CD4-positive, alpha-beta T cell treated with Interleukin-12 subunit alpha and Interleukin-12 subunit beta, for 1 hour (primary cell): ENCODE measurements around the gene ICAM4.
"Not testable (repeated sequence)": the region's sequence is repeated elsewhere in the genome, so short reads cannot be mapped to it uniquely, and the experiment has no call there.

ENCODE experiments used
- DNase-seq: peaks from one replicate; pipeline ENCODE4 v3.0.0-alpha.2; 2020

Gene ICAM4

DNA sequence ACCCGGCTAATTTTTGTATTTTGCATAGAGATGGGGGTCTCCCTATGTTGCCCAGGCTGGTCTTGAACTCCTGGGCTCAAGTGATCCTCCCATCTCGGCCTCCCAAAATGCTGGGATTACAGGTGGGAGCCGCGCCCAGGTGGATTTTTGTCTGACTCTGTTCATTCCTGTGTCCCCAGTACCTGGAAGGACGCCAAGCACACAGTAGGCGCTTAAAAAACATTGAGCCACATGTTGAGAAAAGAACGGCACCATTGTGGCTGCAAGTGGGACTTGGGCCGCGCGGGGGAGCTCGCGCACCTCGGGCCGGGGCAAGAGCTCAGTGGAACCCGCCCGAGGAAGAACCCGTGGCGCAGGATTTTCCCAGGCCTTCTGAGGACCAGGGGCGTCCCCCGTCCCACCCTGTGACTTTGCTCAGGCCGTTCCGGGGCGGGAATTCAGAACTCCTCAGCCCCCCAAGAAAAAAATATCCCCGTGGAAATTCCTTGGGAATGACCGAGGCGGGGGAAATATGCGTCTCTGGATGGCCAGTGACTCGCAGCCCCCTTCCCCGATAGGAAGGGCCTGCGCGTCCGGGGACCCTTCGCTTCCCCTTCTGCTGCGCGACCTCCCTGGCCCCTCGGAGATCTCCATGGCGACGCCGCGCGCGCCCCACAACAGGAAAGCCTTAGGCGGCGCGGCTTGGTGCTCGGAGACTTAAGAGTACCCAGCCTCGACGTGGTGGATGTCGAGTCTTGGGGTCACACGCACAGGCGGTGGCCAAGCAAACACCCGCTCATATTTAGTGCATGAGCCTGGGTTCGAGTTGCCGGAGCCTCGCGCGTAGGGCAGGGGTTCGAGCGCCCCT lies 17.2 kb upstream of the ICAM4 start:
- DNase-seq, result peak; percentile 90

DNA sequence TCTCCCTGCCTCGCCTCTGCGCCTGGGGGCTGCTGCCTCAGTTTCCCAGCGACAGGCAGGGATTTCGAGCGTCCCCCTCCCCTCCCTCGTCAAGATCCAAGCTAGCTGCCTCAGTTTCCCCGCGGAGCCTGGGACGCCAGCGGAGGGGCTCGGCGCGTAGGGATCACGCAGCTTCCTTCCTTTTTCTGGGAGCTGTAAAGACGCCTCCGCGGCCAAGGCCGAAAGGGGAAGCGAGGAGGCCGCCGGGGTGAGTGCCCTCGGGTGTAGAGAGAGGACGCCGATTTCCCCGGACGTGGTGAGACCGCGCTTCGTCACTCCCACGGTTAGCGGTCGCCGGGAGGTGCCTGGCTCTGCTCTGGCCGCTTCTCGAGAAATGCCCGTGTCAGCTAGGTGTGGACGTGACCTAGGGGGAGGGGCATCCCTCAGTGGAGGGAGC lies 16.6 kb upstream of the ICAM4 start:
- peak; percentile 78 for DNase-seq

DNA sequence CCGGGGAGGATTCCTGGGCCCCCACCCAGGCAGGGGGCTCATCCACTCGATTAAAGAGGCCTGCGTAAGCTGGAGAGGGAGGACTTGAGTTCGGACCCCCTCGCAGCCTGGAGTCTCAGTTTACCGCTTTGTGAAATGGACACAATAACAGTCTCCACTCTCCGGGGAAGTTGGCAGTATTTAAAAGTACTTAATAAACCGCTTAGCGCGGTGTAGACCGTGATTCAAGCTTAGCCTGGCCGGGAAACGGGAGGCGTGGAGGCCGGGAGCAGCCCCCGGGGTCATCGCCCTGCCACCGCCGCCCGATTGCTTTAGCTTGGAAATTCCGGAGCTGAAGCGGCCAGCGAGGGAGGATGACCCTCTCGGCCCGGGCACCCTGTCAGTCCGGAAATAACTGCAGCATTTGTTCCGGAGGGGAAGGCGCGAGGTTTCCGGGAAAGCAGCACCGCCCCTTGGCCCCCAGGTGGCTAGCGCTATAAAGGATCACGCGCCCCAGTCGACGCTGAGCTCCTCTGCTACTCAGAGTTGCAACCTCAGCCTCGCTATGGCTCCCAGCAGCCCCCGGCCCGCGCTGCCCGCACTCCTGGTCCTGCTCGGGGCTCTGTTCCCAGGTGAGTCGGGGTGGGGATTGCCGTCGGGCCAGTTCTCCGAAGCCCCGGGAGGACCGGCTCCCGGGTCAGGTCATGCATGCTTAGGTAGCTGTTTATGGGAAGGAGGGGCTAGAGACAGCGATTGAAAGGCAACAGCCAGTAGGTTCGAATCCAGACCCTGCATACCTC lies 15.9 kb upstream of the ICAM4 start, which contains the start of gene ICAM1:
Gene ICAM1, plus strand, starts transcription at position 505 of the 779 bp plus-strand sequence. Its CDS starts 40 bp downstream, at position 545.
- peak; percentile 84 for DNase-seq

DNA sequence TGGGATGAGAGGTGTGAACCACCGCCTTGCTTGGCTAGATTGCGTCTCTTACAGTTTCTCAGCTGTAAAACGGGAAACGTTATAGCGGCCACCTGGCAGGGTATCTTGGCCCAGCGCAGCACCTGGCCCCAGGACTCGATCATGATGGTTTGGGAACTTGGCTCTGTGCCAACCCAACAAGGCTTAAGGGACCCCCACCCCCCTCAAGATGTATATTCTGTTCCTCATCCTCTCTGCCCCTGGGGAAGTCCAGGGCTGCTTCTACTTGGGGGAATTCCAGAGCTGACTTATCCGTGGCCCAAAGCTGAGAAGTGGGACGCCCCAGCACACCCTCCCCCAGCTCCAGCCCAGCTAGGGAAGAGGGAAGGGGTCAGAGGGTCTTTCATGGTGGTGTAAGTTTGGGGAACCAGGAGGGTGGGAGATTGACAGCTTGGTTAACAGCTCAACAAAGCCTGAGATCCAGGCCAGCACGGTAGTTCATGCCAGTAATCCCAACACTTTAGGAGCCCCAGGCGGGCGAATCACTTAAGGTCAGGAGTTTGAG lies 15.1 kb upstream of the ICAM4 start:
- DNase-seq, result peak; percentile 71

DNA sequence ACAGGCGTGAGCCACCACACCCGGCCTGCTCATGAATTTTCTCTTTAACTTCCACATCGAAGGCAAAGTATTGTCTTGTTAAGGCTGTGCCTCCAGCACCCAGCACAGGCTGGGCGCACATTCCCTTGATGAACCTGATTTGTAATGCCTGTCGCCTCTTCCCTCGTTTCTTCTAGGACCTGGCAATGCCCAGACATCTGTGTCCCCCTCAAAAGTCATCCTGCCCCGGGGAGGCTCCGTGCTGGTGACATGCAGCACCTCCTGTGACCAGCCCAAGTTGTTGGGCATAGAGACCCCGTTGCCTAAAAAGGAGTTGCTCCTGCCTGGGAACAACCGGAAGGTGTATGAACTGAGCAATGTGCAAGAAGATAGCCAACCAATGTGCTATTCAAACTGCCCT lies 12.2 kb upstream of the ICAM4 start:
- no peak for DNase-seq

DNA sequence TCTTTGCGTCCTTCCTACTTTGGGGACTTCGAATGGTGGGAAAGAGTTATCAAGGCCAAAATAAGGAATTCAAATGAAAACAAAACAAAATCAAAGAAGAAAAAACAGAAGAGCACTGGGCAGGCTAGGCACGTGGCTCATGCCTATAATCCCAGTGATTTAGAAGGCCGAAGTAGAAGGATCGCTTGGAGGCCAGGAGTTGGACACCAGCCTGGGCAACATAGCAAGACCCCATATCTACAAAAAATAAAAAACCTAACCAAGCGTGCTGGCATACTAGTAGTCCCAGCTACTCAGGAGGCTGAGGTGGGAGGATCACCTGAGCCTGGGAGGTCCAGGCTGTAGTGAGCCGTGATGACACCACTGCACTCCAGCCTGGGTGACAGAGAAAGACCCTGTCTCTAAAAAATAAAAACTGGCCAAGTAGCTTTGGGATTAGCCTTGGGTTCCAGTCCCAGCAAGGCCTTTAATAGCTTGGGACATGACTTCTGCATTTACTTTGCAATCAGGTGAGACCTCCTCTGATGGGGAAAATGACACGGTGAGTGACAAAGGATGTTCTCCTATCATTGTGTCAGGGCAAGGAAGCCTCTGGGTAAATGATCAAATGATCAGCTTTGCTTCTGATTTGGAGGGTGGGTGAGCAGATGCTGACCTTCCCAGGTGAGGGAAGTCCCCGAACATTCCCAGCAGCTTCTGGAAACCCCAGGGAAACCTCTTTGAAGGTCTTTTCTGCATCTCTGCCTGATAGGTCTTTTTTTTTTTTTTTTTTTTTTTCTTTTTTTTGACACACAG lies 8.8 kb upstream of the ICAM4 start:
- no peak for DNase-seq

DNA sequence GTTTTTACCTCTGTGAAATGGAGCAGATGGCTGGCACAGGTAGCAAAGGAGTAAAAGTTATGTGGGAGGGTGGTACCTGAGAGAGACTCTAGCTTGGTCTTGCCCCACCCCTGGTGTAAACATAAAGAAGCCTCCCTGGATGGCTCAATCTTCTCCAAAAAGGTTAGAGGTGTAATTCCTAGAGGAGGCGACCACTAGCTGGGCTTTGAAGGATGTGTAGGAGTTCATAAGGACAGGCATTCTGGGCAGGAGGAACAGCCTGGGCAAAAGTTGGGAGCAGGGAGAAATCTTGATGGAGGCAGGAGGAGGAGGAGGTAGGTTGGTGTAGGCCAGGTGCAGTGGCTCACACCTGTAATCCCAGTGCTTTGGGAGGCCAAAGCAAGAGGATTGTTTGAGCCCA lies 7.8 kb upstream of the ICAM4 start:
- no peak for DNase-seq

DNA sequence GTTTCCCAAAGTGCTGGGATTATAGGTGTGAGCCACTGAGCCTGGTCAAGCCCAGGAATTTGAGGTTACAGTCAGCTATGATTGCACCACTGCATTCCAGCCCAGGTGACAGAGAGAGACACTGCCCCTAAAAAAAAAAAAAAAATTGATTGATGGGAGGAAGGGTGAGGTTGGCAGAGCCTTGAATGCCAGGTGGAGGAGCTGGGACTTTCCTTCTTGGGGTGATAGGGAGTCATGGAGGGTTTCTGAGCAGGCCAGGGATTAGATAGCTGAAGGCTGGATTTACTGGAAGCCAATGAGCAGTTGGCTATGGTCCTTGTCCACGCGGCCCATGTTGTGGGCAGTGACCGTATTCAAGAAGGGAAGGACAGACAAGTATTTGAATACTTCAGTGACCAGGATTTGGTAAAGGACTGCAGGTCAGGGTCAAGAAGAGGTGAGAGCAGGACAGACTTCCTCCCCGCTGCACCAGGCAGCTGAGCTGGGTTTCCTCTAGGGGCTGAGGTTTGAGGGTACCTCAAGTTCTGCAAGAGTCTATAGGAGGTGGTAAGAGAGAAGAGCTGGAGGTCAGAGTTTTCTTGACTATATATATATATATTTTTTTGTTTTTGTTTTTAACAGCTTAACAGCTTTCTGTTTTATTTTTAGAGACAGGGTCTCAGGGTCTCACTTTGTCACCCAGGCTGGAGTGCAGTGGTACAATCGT lies 6.9 kb upstream of the ICAM4 start:
- DNase-seq, result no peak

DNA sequence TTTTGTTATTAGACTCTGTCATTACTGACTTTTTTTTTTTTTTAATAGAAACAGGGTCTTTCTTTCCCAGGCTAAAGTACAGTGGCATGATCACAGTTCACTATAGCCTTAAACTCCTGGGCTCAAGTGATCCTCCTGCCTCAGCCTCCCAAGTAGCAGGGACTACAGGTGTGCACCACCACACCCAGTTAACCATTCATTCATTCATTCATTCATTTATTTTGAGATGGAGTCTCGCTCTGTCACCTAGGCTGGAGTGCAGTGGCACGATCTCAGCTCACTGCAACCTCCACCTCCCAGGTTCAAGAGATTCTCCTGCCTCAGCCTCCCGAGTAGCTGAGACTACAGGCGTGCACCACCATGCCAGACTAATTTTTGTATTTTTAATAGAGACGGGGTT lies 4.7 kb upstream of the ICAM4 start:
- DNase-seq, result not testable (repeated sequence)

DNA sequence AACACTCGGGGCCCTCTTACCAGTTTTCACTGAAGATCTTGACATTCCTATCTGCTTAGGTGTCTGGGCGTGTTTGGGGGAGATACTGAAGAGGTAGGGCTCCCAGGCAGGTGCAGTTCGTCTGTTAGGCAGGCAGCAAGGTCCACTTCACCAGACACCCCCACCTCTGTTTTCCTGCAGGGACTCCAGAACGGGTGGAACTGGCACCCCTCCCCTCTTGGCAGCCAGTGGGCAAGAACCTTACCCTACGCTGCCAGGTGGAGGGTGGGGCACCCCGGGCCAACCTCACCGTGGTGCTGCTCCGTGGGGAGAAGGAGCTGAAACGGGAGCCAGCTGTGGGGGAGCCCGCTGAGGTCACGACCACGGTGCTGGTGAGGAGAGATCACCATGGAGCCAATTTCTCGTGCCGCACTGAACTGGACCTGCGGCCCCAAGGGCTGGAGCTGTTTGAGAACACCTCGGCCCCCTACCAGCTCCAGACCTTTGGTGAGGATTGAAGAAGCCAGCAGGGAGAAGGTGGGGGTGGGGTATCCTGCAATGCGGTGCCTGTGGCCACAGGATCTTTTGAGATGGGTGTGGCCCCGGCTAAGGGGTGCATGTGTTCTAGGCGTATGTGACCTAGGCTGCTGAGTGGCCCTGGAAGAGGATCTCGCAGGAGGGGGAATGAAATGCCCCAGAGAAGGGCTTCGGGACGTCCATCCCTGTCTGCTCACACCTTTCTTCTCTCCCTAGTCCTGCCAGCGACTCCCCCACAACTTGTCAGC lies 3.3 kb upstream of the ICAM4 start:
- no peak for DNase-seq

DNA sequence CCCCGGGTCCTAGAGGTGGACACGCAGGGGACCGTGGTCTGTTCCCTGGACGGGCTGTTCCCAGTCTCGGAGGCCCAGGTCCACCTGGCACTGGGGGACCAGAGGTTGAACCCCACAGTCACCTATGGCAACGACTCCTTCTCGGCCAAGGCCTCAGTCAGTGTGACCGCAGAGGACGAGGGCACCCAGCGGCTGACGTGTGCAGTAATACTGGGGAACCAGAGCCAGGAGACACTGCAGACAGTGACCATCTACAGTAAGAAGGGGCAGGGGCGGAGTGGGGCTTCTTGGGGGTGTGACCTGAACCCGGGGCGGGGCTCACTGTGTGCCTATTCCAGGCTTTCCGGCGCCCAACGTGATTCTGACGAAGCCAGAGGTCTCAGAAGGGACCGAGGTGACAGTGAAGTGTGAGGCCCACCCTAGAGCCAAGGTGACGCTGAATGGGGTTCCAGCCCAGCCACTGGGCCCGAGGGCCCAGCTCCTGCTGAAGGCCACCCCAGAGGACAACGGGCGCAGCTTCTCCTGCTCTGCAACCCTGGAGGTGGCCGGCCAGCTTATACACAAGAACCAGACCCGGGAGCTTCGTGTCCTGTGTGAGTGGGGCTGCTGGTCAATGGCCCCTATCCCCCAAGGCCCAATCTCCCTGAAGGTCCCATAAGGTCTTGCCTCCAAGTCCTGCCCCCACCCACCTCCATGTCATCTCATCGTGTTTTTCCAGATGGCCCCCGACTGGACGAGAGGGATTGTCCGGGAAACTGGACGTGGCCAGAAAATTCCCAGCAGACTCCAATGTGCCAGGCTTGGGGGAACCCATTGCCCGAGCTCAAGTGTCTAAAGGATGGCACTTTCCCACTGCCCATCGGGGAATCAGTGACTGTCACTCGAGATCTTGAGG lies 2.4 kb upstream of the ICAM4 start:
- DNase-seq, result no peak

DNA sequence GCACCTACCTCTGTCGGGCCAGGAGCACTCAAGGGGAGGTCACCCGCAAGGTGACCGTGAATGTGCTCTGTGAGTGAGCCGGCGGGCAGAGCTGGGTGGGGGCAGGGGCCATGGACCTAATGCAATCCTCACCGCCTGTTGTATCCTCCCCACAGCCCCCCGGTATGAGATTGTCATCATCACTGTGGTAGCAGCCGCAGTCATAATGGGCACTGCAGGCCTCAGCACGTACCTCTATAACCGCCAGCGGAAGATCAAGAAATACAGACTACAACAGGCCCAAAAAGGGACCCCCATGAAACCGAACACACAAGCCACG lies 1.8 kb upstream of the ICAM4 start:
- no peak for DNase-seq

DNA sequence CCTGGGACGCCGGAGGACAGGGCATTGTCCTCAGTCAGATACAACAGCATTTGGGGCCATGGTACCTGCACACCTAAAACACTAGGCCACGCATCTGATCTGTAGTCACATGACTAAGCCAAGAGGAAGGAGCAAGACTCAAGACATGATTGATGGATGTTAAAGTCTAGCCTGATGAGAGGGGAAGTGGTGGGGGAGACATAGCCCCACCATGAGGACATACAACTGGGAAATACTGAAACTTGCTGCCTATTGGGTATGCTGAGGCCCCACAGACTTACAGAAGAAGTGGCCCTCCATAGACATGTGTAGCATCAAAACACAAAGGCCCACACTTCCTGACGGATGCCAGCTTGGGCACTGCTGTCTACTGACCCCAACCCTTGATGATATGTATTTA lies 1.4 kb upstream of the ICAM4 start:
- DNase-seq, result no peak

DNA sequence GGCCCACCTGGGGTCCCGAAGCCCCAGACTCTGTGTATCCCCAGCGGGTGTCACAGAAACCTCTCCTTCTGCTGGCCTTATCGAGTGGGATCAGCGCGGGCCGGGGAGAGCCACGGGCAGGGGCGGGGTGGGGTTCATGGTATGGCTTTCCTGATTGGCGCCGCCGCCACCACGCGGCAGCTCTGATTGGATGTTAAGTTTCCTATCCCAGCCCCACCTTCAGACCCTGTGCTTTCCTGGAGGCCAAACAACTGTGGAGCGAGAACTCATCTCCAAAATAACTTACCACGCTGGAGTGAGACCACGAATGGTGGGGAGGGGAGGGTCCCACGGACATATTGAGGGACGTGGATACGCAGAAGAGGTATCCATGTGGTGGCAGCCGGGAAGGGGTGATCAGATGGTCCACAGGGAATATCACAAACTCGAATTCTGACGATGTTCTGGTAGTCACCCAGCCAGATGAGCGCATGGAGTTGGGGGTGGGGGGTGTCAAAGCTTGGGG lies 2.0 kb downstream of the ICAM4 start:
- DNase-seq, result peak; percentile 46

DNA sequence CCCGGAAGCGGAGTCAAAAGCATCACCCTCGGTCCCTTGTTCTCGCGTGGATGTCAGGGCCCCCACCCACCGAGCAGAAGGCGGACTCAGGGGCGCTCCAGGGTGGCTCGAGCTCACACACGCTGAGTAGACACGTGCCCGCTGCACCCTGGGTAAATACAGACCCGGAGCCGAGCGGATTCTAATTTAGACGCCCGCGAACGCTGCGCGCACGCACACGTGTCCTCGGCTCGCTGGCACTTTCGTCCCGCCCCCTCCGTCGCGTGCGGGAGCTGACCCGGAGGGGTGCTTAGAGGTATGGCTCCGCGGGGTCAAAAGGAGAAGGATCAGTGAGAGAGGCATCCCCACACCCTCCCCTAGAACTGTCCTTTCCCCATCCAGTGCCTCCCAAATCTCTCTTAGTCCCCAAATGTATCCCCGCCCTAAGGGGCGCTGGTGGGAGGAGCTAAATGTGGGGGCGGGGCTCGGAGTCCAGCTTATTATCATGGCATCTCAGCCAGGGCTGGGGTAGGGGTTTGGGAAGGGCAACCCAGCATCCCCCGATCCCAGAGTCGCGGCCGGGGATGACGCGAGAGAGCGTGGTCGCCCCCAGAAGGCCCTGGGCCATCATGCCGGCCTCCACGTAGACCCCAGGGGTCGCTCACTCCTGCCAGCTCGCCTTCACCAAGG lies 2.5 kb downstream of the ICAM4 start:
- DNase-seq, result peak; percentile 67

DNA sequence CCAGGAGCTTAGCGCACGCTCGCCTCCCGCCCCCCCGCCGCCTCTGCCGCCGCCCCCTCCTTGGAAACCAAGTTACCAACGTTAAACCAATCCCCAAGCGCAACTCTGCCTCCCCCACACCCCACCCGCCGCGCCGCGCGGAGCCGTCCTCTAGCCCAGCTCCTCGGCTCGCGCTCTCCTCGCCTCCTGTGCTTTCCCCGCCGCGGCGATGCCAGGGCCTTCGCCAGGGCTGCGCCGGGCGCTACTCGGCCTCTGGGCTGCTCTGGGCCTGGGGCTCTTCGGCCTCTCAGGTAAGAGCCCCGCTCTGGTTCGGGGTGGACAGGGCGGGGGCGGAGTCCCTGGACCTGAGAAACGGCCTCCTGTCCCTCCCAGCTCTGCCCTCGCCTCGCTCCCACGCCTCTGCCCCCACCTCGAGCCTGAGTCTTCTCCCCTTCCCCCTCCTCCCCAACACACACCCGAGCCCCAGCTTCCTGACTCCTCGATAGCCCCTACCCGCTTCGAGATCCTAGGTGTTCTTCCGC lies 3.1 kb downstream of the ICAM4 start, which contains the start of gene ICAM5:
Gene ICAM5, plus strand, starts transcription at position 117 of the 521 bp plus-strand sequence. Its CDS starts 92 bp downstream, at position 209.
- DNase-seq, result peak; percentile 44

DNA sequence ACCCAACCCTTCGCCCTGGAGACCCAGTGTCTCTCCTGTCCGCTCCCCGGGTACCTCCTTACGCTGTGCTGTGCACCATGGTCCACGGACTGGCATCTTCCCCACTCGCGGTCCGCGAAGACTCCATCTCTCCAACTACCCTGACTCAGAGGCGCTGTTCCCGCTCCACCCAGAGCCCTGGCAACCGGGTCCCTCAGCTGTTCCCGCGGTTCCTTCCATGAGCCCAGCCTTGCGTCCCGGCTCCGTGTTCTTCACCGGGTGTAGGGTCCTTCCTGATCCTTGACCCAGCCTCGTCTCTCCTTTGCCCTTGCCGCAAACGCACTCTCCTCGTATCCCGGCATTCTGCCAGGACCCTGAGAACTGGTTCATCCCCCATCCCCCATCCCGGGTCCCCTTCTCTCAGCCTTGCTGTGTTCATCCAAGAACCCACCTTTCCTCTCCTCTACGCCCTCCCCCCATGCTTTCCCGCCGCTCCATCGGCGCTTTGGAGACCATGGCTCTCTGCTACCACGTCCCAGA lies 3.7 kb downstream of the ICAM4 start:
- no peak for DNase-seq

DNA sequence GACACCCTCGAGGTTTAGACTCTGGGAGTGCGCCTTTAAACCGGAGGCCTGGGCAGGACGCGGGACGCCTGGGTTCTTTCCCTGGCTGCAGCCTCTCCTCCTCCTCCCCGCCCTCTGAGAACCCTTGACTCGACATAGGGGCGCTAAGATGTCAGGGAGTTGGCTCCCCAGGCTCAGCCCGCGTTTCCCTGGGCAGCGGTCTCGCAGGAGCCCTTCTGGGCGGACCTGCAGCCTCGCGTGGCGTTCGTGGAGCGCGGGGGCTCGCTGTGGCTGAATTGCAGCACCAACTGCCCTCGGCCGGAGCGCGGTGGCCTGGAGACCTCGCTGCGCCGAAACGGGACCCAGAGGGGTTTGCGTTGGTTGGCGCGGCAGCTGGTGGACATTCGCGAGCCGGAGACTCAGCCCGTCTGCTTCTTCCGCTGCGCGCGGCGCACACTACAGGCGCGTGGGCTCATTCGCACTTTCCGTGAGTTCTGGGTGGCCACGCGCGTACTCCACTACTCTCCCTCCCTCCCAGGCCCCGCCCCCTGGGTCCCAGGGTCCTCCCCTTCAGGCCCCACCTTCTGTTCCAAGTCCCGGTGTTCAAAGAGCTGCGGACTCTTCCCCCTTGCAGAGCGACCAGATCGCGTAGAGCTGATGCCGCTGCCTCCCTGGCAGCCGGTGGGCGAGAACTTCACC lies 4.3 kb downstream of the ICAM4 start:
- DNase-seq, result peak; percentile 67
